ENCODE data around the gene FNDC11. TPM values are rescaled to one million over a fixed set of nuclear protein-coding genes. Genes with fewer than 3 reads are reported as not detected.

The FNDC11 gene
- total and polyA plus RNA-seq, 2 of the 13 experiments (the other 11 are each of a cell fraction or from before 2014, with no cell fraction given), result 0.07 TPM; not detected in 1

GRCh38 chr20:63540417-63541186, 13.4 kb upstream of the FNDC11 start (continued):
- TF ChIP-seq, protein P1, sequence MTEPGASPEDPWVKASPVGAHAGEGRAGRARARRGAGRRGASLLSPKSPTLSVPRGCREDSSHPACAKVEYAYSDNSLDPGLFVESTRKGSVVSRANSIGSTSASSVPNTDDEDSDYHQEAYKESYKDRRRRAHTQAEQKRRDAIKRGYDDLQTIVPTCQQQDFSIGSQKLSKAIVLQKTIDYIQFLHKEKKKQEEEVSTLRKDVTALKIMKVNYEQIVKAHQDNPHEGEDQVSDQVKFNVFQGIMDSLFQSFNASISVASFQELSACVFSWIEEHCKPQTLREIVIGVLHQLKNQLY (CRISPR knock-in tag; IDR thresholded peaks at IDR 0.05), result no peak
- TF ChIP-seq MZF1 (CRISPR knock-in tag; IDR thresholded peaks at IDR 0.05; ENCODE audit: borderline replicate concordance) (no peak), NR1H2 (CRISPR knock-in tag; IDR thresholded peaks at IDR 0.05; ENCODE audit: borderline replicate concordance, low read depth) (no peak), ZNF263 (CRISPR knock-in tag; IDR thresholded peaks at IDR 0.05) (0 out of 2 replicates have a peak, but pooled peaks have one; percentile 24), ZNF615 (CRISPR knock-in tag; IDR thresholded peaks at IDR 0.05; ENCODE audit: borderline replicate concordance) (no peak), KLF16 (CRISPR knock-in tag; IDR thresholded peaks at IDR 0.05) (0 out of 4 replicates have a peak, but pooled peaks of 1 of the 2 experiments have one; percentile 76), ZNF687 (CRISPR knock-in tag; IDR thresholded peaks at IDR 0.05) (peak; percentile 77), SPEN (CRISPR knock-in tag; IDR thresholded peaks at IDR 0.05; ENCODE audit: low read depth) (0 out of 2 replicates have a peak, but pooled peaks have one; percentile 22), MEIS1 (CRISPR knock-in tag; IDR thresholded peaks at IDR 0.05; ENCODE audit: borderline replicate concordance) (peak; percentile 69; the same call in 1 of the 2 replicates), BHLHE40 (IDR thresholded peaks at IDR 0.05; ENCODE audit: low read length) (peak; percentile 76), ZNF343 (CRISPR knock-in tag; IDR thresholded peaks at IDR 0.05) (0 out of 2 replicates have a peak, but pooled peaks have one; percentile 47), ZFP36 (IDR thresholded peaks at IDR 0.05; ENCODE audit: borderline replicate concordance, low read depth, low read length, partially characterized antibody) (no peak), ZNF230 (CRISPR knock-in tag; IDR thresholded peaks at IDR 0.05) (0 out of 2 replicates have a peak, but pooled peaks have one; percentile 56)
- TF ChIP-seq, protein P2, sequence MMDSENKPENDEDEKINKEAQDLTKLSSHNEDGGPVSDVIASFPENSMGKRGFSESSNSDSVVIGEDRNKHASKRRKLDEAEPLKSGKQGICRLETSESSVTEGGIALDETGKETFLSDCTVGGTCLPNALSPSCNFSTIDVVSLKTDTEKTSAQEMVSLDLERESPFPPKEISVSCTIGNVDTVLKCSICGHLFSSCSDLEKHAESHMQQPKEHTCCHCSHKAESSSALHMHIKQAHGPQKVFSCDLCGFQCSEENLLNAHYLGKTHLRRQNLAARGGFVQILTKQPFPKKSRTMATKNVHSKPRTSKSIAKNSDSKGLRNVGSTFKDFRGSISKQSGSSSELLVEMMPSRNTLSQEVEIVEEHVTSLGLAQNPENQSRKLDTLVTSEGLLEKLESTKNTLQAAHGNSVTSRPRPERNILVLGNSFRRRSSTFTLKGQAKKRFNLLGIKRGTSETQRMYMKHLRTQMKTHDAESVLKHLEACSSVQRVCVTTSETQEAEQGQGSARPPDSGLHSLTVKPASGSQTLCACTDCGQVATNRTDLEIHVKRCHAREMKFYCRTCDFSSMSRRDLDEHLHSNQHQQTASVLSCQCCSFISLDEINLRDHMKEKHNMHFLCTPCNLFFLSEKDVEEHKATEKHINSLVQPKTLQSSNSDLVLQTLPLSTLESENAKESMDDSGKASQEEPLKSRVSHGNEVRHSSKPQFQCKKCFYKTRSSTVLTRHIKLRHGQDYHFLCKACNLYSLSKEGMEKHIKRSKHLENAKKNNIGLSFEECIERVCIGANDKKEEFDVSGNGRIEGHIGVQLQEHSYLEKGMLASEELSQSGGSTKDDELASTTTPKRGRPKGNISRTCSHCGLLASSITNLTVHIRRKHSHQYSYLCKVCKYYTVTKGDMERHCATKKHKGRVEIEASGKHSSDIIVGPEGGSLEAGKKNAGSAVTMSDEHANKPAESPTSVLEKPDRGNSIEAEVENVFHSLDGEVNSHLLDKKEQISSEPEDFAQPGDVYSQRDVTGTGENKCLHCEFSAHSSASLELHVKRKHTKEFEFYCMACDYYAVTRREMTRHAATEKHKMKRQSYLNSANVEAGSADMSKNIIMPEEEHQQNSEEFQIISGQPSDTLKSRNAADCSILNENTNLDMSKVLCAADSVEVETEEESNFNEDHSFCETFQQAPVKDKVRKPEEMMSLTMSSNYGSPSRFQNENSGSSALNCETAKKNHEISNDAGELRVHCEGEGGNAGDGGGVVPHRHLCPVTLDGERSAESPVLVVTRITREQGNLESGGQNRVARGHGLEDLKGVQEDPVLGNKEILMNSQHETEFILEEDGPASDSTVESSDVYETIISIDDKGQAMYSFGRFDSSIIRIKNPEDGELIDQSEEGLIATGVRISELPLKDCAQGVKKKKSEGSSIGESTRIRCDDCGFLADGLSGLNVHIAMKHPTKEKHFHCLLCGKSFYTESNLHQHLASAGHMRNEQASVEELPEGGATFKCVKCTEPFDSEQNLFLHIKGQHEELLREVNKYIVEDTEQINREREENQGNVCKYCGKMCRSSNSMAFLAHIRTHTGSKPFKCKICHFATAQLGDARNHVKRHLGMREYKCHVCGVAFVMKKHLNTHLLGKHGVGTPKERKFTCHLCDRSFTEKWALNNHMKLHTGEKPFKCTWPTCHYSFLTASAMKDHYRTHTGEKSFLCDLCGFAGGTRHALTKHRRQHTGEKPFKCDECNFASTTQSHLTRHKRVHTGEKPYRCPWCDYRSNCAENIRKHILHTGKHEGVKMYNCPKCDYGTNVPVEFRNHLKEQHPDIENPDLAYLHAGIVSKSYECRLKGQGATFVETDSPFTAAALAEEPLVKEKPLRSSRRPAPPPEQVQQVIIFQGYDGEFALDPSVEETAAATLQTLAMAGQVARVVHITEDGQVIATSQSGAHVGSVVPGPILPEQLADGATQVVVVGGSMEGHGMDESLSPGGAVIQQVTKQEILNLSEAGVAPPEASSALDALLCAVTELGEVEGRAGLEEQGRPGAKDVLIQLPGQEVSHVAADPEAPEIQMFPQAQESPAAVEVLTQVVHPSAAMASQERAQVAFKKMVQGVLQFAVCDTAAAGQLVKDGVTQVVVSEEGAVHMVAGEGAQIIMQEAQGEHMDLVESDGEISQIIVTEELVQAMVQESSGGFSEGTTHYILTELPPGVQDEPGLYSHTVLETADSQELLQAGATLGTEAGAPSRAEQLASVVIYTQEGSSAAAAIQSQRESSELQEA (CRISPR knock-in tag; IDR thresholded peaks at IDR 0.05; ENCODE audit: not compliant biosample characterization), result peak; percentile 14

Data from HepG2 (cell line).